Lung (tissue), 12 donors: Measurements from ENCODE around the gene LTBR. TPM values are rescaled to one million over a fixed set of nuclear protein-coding genes. Genes with fewer than 3 reads are reported as not detected.

ENCODE experiments used
- ATAC-seq: fragments of 200-7000 bp; cut with Tn5 transposase; one replicate; pipeline ENCODE4 v1.9.1; 2020; ENCODE audit warnings: moderate number of reproducible peaks; ENCODE audit not compliant: insufficient read depth, low FRiP score
- DNase-seq, 3 donors: peaks; one replicate each; pipeline ENCODE4 v3.0.0-alpha.2; 2013 to 2017
- H3K27ac ChIP-seq, 2 donors: one replicate each; pipeline ENCODE4 v1.5.1; 2013; ENCODE audit warnings: mild to moderate bottlenecking in 2 of 2, moderate library complexity in 2 of 2, control low read depth in 1 of 2, inconsistent platforms in 1 of 2, low read depth in 1 of 2, low read length in 1 of 2
- H3K27me3 ChIP-seq, 3 donors: one replicate each; pipeline ENCODE4 v1.5.1; 2013; ENCODE audit warnings: low read length in 2 of 3; ENCODE audit not compliant: control insufficient read depth in 3 of 3, insufficient read depth in 3 of 3
- H3K36me3 ChIP-seq, 4 donors: one replicate each; pipeline ENCODE4 v1.5.1; 2013; ENCODE audit warnings: low read length in 4 of 4, mild to moderate bottlenecking in 1 of 4, moderate library complexity in 1 of 4; ENCODE audit not compliant: control insufficient read depth in 4 of 4, insufficient read depth in 4 of 4
- H3K4me1 ChIP-seq, 5 donors: one replicate each; pipeline ENCODE4 v1.5.1; 2013; ENCODE audit warnings: low read length in 5 of 5, mild to moderate bottlenecking in 2 of 5, moderate library complexity in 1 of 5; ENCODE audit not compliant: control insufficient read depth in 5 of 5, insufficient read depth in 5 of 5
- H3K4me3 ChIP-seq: one replicate; pipeline ENCODE4 v1.5.1; 2013; ENCODE audit warnings: mild to moderate bottlenecking, control low read depth, moderate library complexity
- H3K9ac ChIP-seq, 2 donors: one replicate each; pipeline ENCODE4 v1.5.1; 2013; ENCODE audit warnings: low read length in 2 of 2, control low read depth in 1 of 2; ENCODE audit not compliant: insufficient read depth in 1 of 2
- H3K9me3 ChIP-seq, 4 donors: one replicate each; pipeline ENCODE4 v1.5.1; 2013; ENCODE audit warnings: low read length in 3 of 4, mild to moderate bottlenecking in 1 of 4, moderate library complexity in 1 of 4; ENCODE audit not compliant: control insufficient read depth in 4 of 4, insufficient read depth in 3 of 4
- WGBS, 2 donors: extraction: QIAGEN DNeasy Blood & Tissue Kit; methylation state at CpG; one replicate each; pipeline ENCODE4 v1.1.7; 2013; 5-methylcytosine and 5-hydroxymethylcytosine counted together
- polyA plus RNA-seq, 2 donors: library from polyadenylated mRNA; stranded (reverse); fragments of 200-250 nt; gene quantifications; one replicate each; pipeline ENCODE4 v1.2.1, GENCODE V29; 2013
- total RNA-seq, 2 donors: library from RNA; depleted of rRNA in 1 of 2; stranded (reverse); fragments of >200 nt in 1 of 2; gene quantifications; one replicate each; pipeline ENCODE4 v1.2.1, GENCODE V29; 2014 to 2021
- TF ChIP-seq, protein P1 (sequence below): IDR thresholded peaks from 2 replicates; pipeline ENCODE4 v1.5.1; 2012; ENCODE audit warnings: mild to moderate bottlenecking; ENCODE audit errors: control extremely low read depth, extremely low read depth
- donor health status: control.
- donor health status: control.
- donor health status: Bipolar disorder and iron deficiency.
- donor health status: healthy.
- donor health status: DM: yes; HTN: yes; CAD: no.

LTBR gene
- total and polyA plus RNA-seq, 4 donors, result 52.6 to 134 (median 122) TPM

DNA sequence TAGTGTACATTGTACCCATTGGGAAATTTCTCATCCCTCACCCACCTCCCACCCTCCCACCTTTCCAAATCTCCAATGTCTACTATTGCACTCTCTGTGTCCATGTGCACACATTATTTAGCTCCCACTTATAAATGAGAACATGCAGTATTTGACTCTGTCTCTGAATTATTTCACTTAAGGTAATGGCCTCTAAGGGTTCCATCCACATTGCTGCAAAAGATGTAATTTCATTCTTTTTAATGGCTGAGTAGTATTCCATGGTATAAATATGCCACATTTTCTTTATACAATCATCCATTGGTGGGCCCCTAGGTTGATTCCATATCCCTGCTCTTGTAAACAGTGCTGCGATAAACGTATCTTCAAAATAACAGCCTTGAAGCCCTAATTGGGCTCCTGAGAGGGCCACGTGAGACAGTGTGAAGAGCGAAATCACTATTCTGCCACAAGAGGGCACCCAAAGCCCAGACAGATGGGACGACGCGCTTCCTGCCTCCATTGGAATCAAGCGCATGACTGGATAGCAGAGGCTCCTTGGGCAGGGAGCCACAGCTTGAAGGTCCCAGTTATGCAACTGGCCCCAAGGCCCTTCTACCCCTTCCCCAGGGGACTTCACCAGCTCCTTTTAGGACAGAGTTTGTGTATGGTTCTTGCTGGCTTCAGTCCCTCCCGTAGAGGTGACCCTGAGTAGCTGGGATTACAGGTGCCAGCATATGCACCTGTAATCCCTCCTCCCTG lies 39.5 kb downstream of the LTBR start:
- Histone ChIP-seq H3K9ac (no peak overlapping the region), H3K27me3 (no peaks in the 10 kb centered on the region), H3K9me3 (no peaks in the 10 kb centered on the region), H3K4me1 (peaks cover 0 to 3% (median 0%) of the 10 kb centered on the region in 5 donors), H3K4me3 (no peak overlapping the region), H3K36me3 (no peaks in the 10 kb centered on the region), H3K27ac (peak overlapping the region in 1 of 2 donors; percentile 1)
- 5 to 6% methylated on average over 9 of the region's 9 CpGs for WGBS, 2 donors
- peak; percentile 83 to 93 (median 92) for DNase-seq
- TF ChIP-seq, protein P1, sequence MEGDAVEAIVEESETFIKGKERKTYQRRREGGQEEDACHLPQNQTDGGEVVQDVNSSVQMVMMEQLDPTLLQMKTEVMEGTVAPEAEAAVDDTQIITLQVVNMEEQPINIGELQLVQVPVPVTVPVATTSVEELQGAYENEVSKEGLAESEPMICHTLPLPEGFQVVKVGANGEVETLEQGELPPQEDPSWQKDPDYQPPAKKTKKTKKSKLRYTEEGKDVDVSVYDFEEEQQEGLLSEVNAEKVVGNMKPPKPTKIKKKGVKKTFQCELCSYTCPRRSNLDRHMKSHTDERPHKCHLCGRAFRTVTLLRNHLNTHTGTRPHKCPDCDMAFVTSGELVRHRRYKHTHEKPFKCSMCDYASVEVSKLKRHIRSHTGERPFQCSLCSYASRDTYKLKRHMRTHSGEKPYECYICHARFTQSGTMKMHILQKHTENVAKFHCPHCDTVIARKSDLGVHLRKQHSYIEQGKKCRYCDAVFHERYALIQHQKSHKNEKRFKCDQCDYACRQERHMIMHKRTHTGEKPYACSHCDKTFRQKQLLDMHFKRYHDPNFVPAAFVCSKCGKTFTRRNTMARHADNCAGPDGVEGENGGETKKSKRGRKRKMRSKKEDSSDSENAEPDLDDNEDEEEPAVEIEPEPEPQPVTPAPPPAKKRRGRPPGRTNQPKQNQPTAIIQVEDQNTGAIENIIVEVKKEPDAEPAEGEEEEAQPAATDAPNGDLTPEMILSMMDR, result peak; percentile 89
- peak; percentile 89 for ATAC-seq

GRCh38 chr12:6424008-6424347 lies 40.0 kb downstream of the LTBR start:
- ATAC-seq (no peak), DNase-seq (no peak)
- 50 to 67% methylated on average over 6 of the region's 6 CpGs for WGBS, 2 donors
- H3K27me3 ChIP-seq, result no peaks in the 10 kb centered on the region
- peaks cover 0 to 3% (median 0%) of the 10 kb centered on the region in 5 donors for H3K4me1 ChIP-seq
- no peaks in the 10 kb centered on the region for H3K36me3 ChIP-seq
- H3K4me3 ChIP-seq, result no peak overlapping the region
- peak overlapping the region in 1 of 2 donors; percentile 1 for H3K27ac ChIP-seq
- TF ChIP-seq, protein P1, result no peak
- no peaks in the 10 kb centered on the region for H3K9me3 ChIP-seq
- no peak overlapping the region for H3K9ac ChIP-seq

DNA sequence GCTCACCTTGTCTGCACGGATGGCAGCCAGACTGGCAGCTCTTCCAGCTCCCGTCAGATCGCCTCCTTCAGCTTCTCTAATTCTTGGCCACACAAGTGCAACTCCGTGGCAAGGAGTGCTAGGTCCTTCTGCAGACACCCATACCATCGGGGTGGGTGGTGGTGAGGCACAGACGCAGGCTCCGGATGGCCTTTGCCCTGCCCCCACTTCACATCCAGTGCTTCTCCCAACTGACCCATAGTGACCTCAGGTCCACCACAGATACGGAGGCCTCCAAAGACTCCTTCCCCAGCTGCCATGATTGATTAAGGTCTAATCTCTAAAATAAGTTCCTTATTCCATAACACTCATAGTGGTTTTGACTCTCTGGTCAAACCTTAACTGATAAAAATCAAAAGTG lies 40.9 kb downstream of the LTBR start:
- no peak overlapping the region for H3K4me3 ChIP-seq
- DNase-seq, result no peak
- no peak for ATAC-seq
- peaks cover 0 to 3% (median 0%) of the 10 kb centered on the region in 5 donors for H3K4me1 ChIP-seq
- no peak overlapping the region for H3K27ac ChIP-seq
- H3K36me3 ChIP-seq, result no peaks in the 10 kb centered on the region
- no peak overlapping the region for H3K9ac ChIP-seq
- H3K9me3 ChIP-seq, result no peaks in the 10 kb centered on the region
- no peaks in the 10 kb centered on the region for H3K27me3 ChIP-seq
- TF ChIP-seq, protein P1, result no peak
- 73 to 85% methylated on average over 8 of the region's 8 CpGs for WGBS, 2 donors
